GM19468 (cell line): ENCODE measurements around the gene MYNN.
"Not testable (repeated sequence)": the region's sequence is repeated elsewhere in the genome, so short reads cannot be mapped to it uniquely, and the experiment has no call there.

Experiments used
- ATAC-seq: cut with Tn5 transposase; IDR thresholded peaks from one replicate; pipeline ENCODE4 v1.9.1; 2021; ENCODE audit warnings: mild to moderate bottlenecking, moderate library complexity, moderate number of reproducible peaks; ENCODE audit not compliant: unreplicated experiment; ENCODE audit errors: extremely low read depth

Gene MYNN

GRCh38 chr3:169772897-169773816, at the start of gene MYNN:
Gene MYNN, plus strand, starts transcription at chr3:169773396. Its CDS starts 900 bp downstream, at chr3:169774296.
- ATAC-seq: peak; percentile 85

- ATAC-seq: not testable (repeated sequence)
Measured at GRCh38 chr3:169731857-169732256, 41.3 kb upstream of the MYNN start.

GRCh38 chr3:169739067-169739466, 34.1 kb upstream of the MYNN start:
- ATAC-seq: no peak

GRCh38 chr3:169744366-169745054, 28.7 kb upstream of the MYNN start:
- ATAC-seq: no peak

- no peak for ATAC-seq
Measured at GRCh38 chr3:169746924-169747323, 26.3 kb upstream of the MYNN start.

- ATAC-seq: no peak
Measured at GRCh38 chr3:169748670-169749069, 24.5 kb upstream of the MYNN start.

- no peak for ATAC-seq
Measured at GRCh38 chr3:169750665-169751064, 22.5 kb upstream of the MYNN start.

GRCh38 chr3:169751875-169752274, 21.3 kb upstream of the MYNN start:
- ATAC-seq: no peak

GRCh38 chr3:169754711-169755110, 18.5 kb upstream of the MYNN start:
- ATAC-seq: no peak

- no peak for ATAC-seq
Measured at GRCh38 chr3:169755488-169755887, 17.7 kb upstream of the MYNN start.

- ATAC-seq: no peak
Measured at GRCh38 chr3:169758359-169758994, 14.7 kb upstream of the MYNN start.

GRCh38 chr3:169759256-169759655, 13.9 kb upstream of the MYNN start:
- no peak for ATAC-seq

- ATAC-seq: no peak
Measured at GRCh38 chr3:169760479-169760878, 12.7 kb upstream of the MYNN start.

- ATAC-seq: peak; percentile 1
Measured at GRCh38 chr3:169764312-169764881, 8.8 kb upstream of the MYNN start.

- ATAC-seq: peak; percentile 57
Measured at GRCh38 chr3:169764882-169765612, 8.1 kb upstream of the MYNN start, which contains the start of gene TERC. Gene TERC, minus strand, starts transcription at chr3:169765060.

- no peak for ATAC-seq
Measured at GRCh38 chr3:169769287-169770181, 3.7 kb upstream of the MYNN start, which contains the start of gene ACTRT3. Gene ACTRT3, minus strand, starts transcription at chr3:169769561. Its CDS starts 41 bp downstream, at chr3:169769520.

- ATAC-seq: no peak
Measured at GRCh38 chr3:169771497-169772304, 1.5 kb upstream of the MYNN start.
